Measurements from ENCODE around the gene UNC45A.

Gene UNC45A

GRCh38 chr15:90994417-90995311 is 59.6 kb downstream of the UNC45A start, which contains the start of gene PRC1:
PRC1 (minus strand) TSS chr15:90994535; CDS start chr15:90994417, 118 bp downstream.
- peak within 1 kb of the TSS; percentile 98 for H3K27ac ChIP-seq (ENCODE audit: extremely low read depth, low read depth, low read length)
- peak within 1 kb of the TSS; percentile 67 for H3K4me3 ChIP-seq (ENCODE audit: low read depth, low read length)
- peaks cover 9% of the 10 kb centered on the region for H3K4me1 ChIP-seq (ENCODE audit: control insufficient read depth, insufficient read depth, low read length)
- CTCF ChIA-PET = interaction anchor here (1.0 kb wide), 1 partner anchor 59 kb away, joined by 3 read pairs; no protein-coding TSS in a partner anchor
- no peaks in the 10 kb centered on the region for H3K9me3 ChIP-seq (ENCODE audit: control insufficient read depth, insufficient read depth, low read depth, low read length)
- POLR2A ChIA-PET = interaction anchor here (0.5 to 1.7 kb wide), 19 partner anchors 8 to 92 kb away, joined by 3 to 14 read pairs (median 6); partner anchors contain the start of genes MAN2A2, RCCD1, UNC45A and VPS33B
- peaks cover 26 to 37% of the 10 kb centered on the region in 2 experiments for H3K36me3 ChIP-seq (ENCODE audit: control insufficient read depth in 2 of 2, insufficient read depth in 1 of 2, low read length in 2 of 2)
- TF ChIP-seq ZNF530 (tag by site-specific recombination; IDR thresholded peaks at IDR 0.05; ENCODE audit: low read depth) = no peak
- no peak for TF ChIP-seq ZNF302 (tag by site-specific recombination; IDR thresholded peaks at IDR 0.05; ENCODE audit: low read depth)
- TF ChIP-seq, protein P1, sequence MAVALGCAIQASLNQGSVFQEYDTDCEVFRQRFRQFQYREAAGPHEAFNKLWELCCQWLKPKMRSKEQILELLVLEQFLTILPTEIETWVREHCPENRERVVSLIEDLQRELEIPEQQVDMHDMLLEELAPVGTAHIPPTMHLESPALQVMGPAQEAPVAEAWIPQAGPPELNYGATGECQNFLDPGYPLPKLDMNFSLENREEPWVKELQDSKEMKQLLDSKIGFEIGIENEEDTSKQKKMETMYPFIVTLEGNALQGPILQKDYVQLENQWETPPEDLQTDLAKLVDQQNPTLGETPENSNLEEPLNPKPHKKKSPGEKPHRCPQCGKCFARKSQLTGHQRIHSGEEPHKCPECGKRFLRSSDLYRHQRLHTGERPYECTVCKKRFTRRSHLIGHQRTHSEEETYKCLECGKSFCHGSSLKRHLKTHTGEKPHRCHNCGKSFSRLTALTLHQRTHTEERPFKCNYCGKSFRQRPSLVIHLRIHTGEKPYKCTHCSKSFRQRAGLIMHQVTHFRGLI (tag by site-specific recombination; IDR thresholded peaks at IDR 0.05) = peak; percentile 57; the same call in 1 of the 2 replicates
- peak; percentile 92 for TF ChIP-seq ZBTB10 (tag by site-specific recombination; IDR thresholded peaks at IDR 0.05)
- TF ChIP-seq KLF9 (tag by site-specific recombination; IDR thresholded peaks at IDR 0.05; ENCODE audit: low read depth) = peak; percentile 17
- TF ChIP-seq, protein P2, sequence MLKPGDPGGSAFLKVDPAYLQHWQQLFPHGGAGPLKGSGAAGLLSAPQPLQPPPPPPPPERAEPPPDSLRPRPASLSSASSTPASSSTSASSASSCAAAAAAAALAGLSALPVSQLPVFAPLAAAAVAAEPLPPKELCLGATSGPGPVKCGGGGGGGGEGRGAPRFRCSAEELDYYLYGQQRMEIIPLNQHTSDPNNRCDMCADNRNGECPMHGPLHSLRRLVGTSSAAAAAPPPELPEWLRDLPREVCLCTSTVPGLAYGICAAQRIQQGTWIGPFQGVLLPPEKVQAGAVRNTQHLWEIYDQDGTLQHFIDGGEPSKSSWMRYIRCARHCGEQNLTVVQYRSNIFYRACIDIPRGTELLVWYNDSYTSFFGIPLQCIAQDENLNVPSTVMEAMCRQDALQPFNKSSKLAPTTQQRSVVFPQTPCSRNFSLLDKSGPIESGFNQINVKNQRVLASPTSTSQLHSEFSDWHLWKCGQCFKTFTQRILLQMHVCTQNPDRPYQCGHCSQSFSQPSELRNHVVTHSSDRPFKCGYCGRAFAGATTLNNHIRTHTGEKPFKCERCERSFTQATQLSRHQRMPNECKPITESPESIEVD (tag by site-specific recombination; IDR thresholded peaks at IDR 0.05) = peak; percentile 26; the same call in 1 of the 2 replicates
- TF ChIP-seq ZSCAN5A (tag by site-specific recombination; IDR thresholded peaks at IDR 0.05) = no peak
- TF ChIP-seq, protein P3, sequence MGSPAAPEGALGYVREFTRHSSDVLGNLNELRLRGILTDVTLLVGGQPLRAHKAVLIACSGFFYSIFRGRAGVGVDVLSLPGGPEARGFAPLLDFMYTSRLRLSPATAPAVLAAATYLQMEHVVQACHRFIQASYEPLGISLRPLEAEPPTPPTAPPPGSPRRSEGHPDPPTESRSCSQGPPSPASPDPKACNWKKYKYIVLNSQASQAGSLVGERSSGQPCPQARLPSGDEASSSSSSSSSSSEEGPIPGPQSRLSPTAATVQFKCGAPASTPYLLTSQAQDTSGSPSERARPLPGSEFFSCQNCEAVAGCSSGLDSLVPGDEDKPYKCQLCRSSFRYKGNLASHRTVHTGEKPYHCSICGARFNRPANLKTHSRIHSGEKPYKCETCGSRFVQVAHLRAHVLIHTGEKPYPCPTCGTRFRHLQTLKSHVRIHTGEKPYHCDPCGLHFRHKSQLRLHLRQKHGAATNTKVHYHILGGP (tag by site-specific recombination; IDR thresholded peaks at IDR 0.05) = no peak
- TF ChIP-seq ZNF132 (tag by site-specific recombination; IDR thresholded peaks at IDR 0.05; ENCODE audit: borderline replicate concordance) = no peak
- TF ChIP-seq, protein P4, sequence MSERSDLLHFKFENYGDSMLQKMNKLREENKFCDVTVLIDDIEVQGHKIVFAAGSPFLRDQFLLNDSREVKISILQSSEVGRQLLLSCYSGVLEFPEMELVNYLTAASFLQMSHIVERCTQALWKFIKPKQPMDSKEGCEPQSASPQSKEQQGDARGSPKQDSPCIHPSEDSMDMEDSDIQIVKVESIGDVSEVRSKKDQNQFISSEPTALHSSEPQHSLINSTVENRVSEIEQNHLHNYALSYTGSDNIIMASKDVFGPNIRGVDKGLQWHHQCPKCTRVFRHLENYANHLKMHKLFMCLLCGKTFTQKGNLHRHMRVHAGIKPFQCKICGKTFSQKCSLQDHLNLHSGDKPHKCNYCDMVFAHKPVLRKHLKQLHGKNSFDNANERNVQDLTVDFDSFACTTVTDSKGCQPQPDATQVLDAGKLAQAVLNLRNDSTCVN (tag by site-specific recombination; optimal IDR thresholded peaks at IDR 0.05) = peak; percentile 98
- TF ChIP-seq ZNF341 (tag by site-specific recombination; IDR thresholded peaks at IDR 0.05; ENCODE audit: low read depth) = peak; percentile 96
- TF ChIP-seq ZNF274 (IDR thresholded peaks at IDR 0.05; ENCODE audit: low read length) = no peak
- no peak for TF ChIP-seq ZNF274 (tag by site-specific recombination; IDR thresholded peaks at IDR 0.05; ENCODE audit: borderline replicate concordance)
- peak; percentile 99 for TF ChIP-seq ZBTB17 (tag by site-specific recombination; IDR thresholded peaks at IDR 0.05)
- TF ChIP-seq ZNF24 (tag by site-specific recombination; IDR thresholded peaks at IDR 0.05) = peak; percentile 66
- 0 out of 2 replicates have a peak, but pooled peaks have one; percentile 31 for TF ChIP-seq ZNF184 (tag by site-specific recombination; IDR thresholded peaks at IDR 0.05)
- TF ChIP-seq ZNF157 (tag by site-specific recombination; IDR thresholded peaks at IDR 0.05) = no peak
- peak; percentile 77 for TF ChIP-seq ZNF843 (tag by site-specific recombination; IDR thresholded peaks at IDR 0.05)
- TF ChIP-seq ZNF514 (tag by site-specific recombination; IDR thresholded peaks at IDR 0.05) = no peak
- TF ChIP-seq ZNF133 (tag by site-specific recombination; IDR thresholded peaks at IDR 0.05) = no peak
- no peak for TF ChIP-seq AEBP2 (tag by site-specific recombination; IDR thresholded peaks at IDR 0.05; ENCODE audit: borderline replicate concordance)
